Amniotic epithelial cell (primary cell): ENCODE measurements around the gene NIN.

Experiments used
- DNase-seq: peaks from one replicate; pipeline ENCODE4 v3.0.0-alpha.2; 2010; ENCODE audit warnings: low read depth

NIN gene

GRCh38 chr14:50762001-50762930 lies 68.7 kb downstream of the NIN start:
- DNase-seq, result peak; percentile 75

GRCh38 chr14:50759800-50760543 lies 71.0 kb downstream of the NIN start:
- DNase-seq, result no peak

GRCh38 chr14:50758945-50759344 lies 72.0 kb downstream of the NIN start:
- DNase-seq, result peak; percentile 71

GRCh38 chr14:50758305-50758704 lies 72.7 kb downstream of the NIN start:
- DNase-seq, result no peak

GRCh38 chr14:50757702-50758101 lies 73.3 kb downstream of the NIN start:
- DNase-seq, result no peak

- no peak for DNase-seq
These were observed 74.7 kb downstream of the NIN start for GRCh38 chr14:50756300-50756699.

- DNase-seq, result no peak
These were observed 80.6 kb downstream of the NIN start for GRCh38 chr14:50750323-50750722.

- DNase-seq, result no peak
These were observed 85.4 kb downstream of the NIN start for GRCh38 chr14:50745401-50746058.

- no peak for DNase-seq
These were observed 86.7 kb downstream of the NIN start for GRCh38 chr14:50744231-50744630.

GRCh38 chr14:50741567-50741966 lies 89.4 kb downstream of the NIN start:
- peak; percentile 42 for DNase-seq

GRCh38 chr14:50740856-50741255 lies 90.1 kb downstream of the NIN start:
- no peak for DNase-seq

GRCh38 chr14:50739186-50739585 lies 91.8 kb downstream of the NIN start:
- no peak for DNase-seq

GRCh38 chr14:50736932-50737419 lies 94.0 kb downstream of the NIN start:
- DNase-seq, result no peak

GRCh38 chr14:50734950-50735695 lies 95.8 kb downstream of the NIN start:
- no peak for DNase-seq

- no peak for DNase-seq
These were observed 97.5 kb downstream of the NIN start for GRCh38 chr14:50733494-50733893.

GRCh38 chr14:50728836-50729235 lies 102.1 kb downstream of the NIN start:
- DNase-seq, result no peak

GRCh38 chr14:50726372-50727107 lies 104.4 kb downstream of the NIN start:
- peak; percentile 87 for DNase-seq

- DNase-seq, result no peak
These were observed 105.2 kb downstream of the NIN start for GRCh38 chr14:50725761-50726160.

- no peak for DNase-seq
These were observed 110.8 kb downstream of the NIN start for GRCh38 chr14:50719911-50720759.

GRCh38 chr14:50718949-50719348 lies 112.0 kb downstream of the NIN start:
- no peak for DNase-seq
